OCI-LY1 (cell line): ENCODE results near the gene PTPRT.

ENCODE experiments used
- H2AFZ ChIP-seq: fragments of 200-600 bp; sonication (generic), shearing (Covaris generic); 2 replicates; pipeline ENCODE4 v1.6.0; 2014; ENCODE audit warnings: antibody characterized with exemption, mild to moderate bottlenecking, low read length
- H3F3A ChIP-seq: fragments of 200-600 bp; sonication (generic), shearing (Covaris generic); 2 replicates; pipeline ENCODE4 v1.6.0; 2014; ENCODE audit warnings: mild to moderate bottlenecking, antibody characterized with exemption, low read length, moderate library complexity; ENCODE audit not compliant: insufficient read depth
- H3K27ac ChIP-seq: fragments of 200-600 bp; sonication (generic); 2 replicates; pipeline ENCODE4 v1.5.1; 2014; ENCODE audit warnings: low read length, mixed run types, mild to moderate bottlenecking, low read depth; ENCODE audit not compliant: poor library complexity, severe bottlenecking
- H3K27me3 ChIP-seq: fragments of 200-600 bp; sonication (generic); 2 replicates; pipeline ENCODE4 v1.6.0; 2014; ENCODE audit warnings: antibody characterized with exemption, mild to moderate bottlenecking, low read length, moderate library complexity; ENCODE audit not compliant: insufficient read depth
- H3K36me3 ChIP-seq: fragments of 200-600 bp; sonication (generic); 2 replicates; pipeline ENCODE4 v1.6.1; 2014; ENCODE audit warnings: mild to moderate bottlenecking, antibody characterized with exemption, low read length, moderate library complexity, mixed read lengths; ENCODE audit not compliant: insufficient read depth
- H3K4me1 ChIP-seq: fragments of 200-600 bp; sonication (generic); 2 replicates; pipeline ENCODE4 v1.5.1; 2014; ENCODE audit warnings: mild to moderate bottlenecking, low read length, moderate library complexity; ENCODE audit not compliant: insufficient read depth, severe bottlenecking
- H3K4me2 ChIP-seq: fragments of 200-600 bp; sonication (generic), shearing (Covaris generic); 2 replicates; pipeline ENCODE4 v1.6.1; 2014; ENCODE audit warnings: low read length
- H3K4me3 ChIP-seq: fragments of 200-600 bp; sonication (generic); 2 replicates; pipeline ENCODE4 v1.5.1; 2014; ENCODE audit warnings: low read length, low read depth, mild to moderate bottlenecking, mixed read lengths; ENCODE audit not compliant: poor library complexity, severe bottlenecking
- H3K79me2 ChIP-seq: fragments of 200-600 bp; shearing (Covaris generic); 2 replicates; pipeline ENCODE4 v1.6.1; 2016; ENCODE audit warnings: mixed run types, low read length, mixed read lengths; ENCODE audit not compliant: insufficient read depth
- H3K9ac ChIP-seq: fragments of 200-600 bp; sonication (generic), shearing (Covaris generic); 2 replicates; pipeline ENCODE4 v1.6.1; 2014; ENCODE audit warnings: mild to moderate bottlenecking, low read length, mixed read lengths
- H3K9me2 ChIP-seq: fragments of 200-600 bp; sonication (generic), shearing (Covaris generic); 2 replicates; pipeline ENCODE4 v1.6.1; 2014; ENCODE audit warnings: low read depth, mild to moderate bottlenecking, low read length, mixed read lengths
- H3K9me3 ChIP-seq: fragments of 200-600 bp; shearing (Covaris generic); 2 replicates; pipeline ENCODE4 v1.6.1; 2014; ENCODE audit warnings: low read length, mixed read lengths
- H4K20me1 ChIP-seq: fragments of 200-600 bp; sonication (generic), shearing (Covaris generic); 2 replicates; pipeline ENCODE4 v1.6.0; 2016; ENCODE audit warnings: mild to moderate bottlenecking, low read length; ENCODE audit not compliant: insufficient read depth
- CTCF ChIP-seq: fragments of 200-600 bp; sonication (generic), shearing (Covaris generic); IDR thresholded peaks from 2 replicates; pipeline ENCODE4 v1.5.1; 2017; ENCODE audit warnings: mild to moderate bottlenecking, antibody characterized with exemption, low read length, moderate library complexity, mixed read lengths
- EZH2 ChIP-seq: fragments of 200-600 bp; sonication (generic), shearing (Covaris generic); IDR thresholded peaks from 2 replicates; pipeline ENCODE4 v1.8.0; 2017; ENCODE audit warnings: borderline replicate concordance, mixed run types, mild to moderate bottlenecking, antibody characterized with exemption, low read length, moderate library complexity, mixed read lengths

Gene PTPRT

DNA sequence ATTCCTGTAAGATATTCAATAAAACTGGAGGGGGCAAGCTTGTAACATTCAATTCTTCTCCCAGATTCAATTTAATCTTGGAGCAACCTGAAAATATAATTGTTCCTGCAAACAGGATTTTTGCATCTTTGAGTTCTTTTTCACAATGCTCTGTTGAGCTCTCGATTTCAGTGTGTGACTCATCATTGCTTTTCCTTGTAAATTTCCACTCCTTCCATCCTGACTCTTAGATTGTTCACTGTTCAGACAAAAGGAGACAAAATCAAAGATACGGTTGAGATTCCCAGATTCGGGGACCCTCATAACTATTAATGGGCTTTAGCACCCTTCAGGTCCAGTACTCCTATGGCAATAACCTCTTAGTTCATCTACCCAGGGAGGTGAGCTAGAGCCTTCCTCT, 999.6 kb downstream of the PTPRT start:
- H3K4me2 ChIP-seq = no peak overlapping the region
- no peaks in the 10 kb centered on the region for H3K4me1 ChIP-seq
- H3K9me2 ChIP-seq = no peaks in the 10 kb centered on the region
- H3K9ac ChIP-seq = no peak overlapping the region
- no peaks in the 10 kb centered on the region for H3K79me2 ChIP-seq
- no peaks in the 10 kb centered on the region for H4K20me1 ChIP-seq
- no peaks in the 10 kb centered on the region for H3K27me3 ChIP-seq
- H3K36me3 ChIP-seq = no peaks in the 10 kb centered on the region
- no peaks in the 10 kb centered on the region for H3F3A ChIP-seq
- TF ChIP-seq EZH2 = no peak
- no peaks in the 10 kb centered on the region for H3K9me3 ChIP-seq
- H3K4me3 ChIP-seq = no peak overlapping the region
- H2AFZ ChIP-seq = no peak overlapping the region
- no peak overlapping the region for H3K27ac ChIP-seq

- TF ChIP-seq EZH2 (no peak), CTCF (no peak)
- no peak overlapping the region for H3K9ac ChIP-seq
- H3F3A ChIP-seq = no peaks in the 10 kb centered on the region
- no peaks in the 10 kb centered on the region for H3K4me1 ChIP-seq
- H3K27ac ChIP-seq = no peak overlapping the region
- H3K4me2 ChIP-seq = no peak overlapping the region
- H3K27me3 ChIP-seq = no peaks in the 10 kb centered on the region
- H3K9me2 ChIP-seq = no peaks in the 10 kb centered on the region
- no peak overlapping the region for H3K4me3 ChIP-seq
- H2AFZ ChIP-seq = no peak overlapping the region
- H3K79me2 ChIP-seq = no peaks in the 10 kb centered on the region
- H3K36me3 ChIP-seq = no peaks in the 10 kb centered on the region
- H3K9me3 ChIP-seq = no peaks in the 10 kb centered on the region
- no peaks in the 10 kb centered on the region for H4K20me1 ChIP-seq
These were observed 1003.4 kb downstream of the PTPRT start for GRCh38 chr20:42186337-42186736.

GRCh38 chr20:42183147-42183546, 1006.6 kb downstream of the PTPRT start:
- H3K36me3 ChIP-seq = no peaks in the 10 kb centered on the region
- H3K4me1 ChIP-seq = no peaks in the 10 kb centered on the region
- no peaks in the 10 kb centered on the region for H4K20me1 ChIP-seq
- no peak overlapping the region for H3K9ac ChIP-seq
- H3K9me3 ChIP-seq = no peaks in the 10 kb centered on the region
- H3K27me3 ChIP-seq = no peaks in the 10 kb centered on the region
- H2AFZ ChIP-seq = no peak overlapping the region
- no peaks in the 10 kb centered on the region for H3F3A ChIP-seq
- no peak overlapping the region for H3K4me3 ChIP-seq
- H3K79me2 ChIP-seq = no peaks in the 10 kb centered on the region
- no peak overlapping the region for H3K4me2 ChIP-seq
- TF ChIP-seq EZH2 = no peak
- no peak overlapping the region for H3K27ac ChIP-seq
- H3K9me2 ChIP-seq = no peaks in the 10 kb centered on the region

DNA sequence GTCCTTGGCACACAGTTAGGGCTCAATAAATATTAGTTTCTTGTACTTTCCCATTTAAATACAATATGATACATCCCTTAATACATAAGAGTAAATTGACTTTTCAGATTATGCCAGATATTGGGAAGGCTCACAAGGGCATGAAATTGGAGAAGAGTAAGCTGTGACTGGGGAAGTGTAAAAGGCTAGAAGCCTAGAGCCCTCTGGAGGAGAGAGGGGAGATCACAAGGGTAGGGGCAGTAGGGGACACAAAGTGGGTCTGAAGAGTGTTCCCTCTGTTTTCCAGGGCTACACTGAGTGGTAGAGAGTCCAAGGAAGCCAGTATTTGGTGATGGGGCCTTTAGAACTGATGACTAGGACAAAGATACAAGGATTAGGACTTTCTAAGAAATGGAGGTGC, 1008.6 kb downstream of the PTPRT start:
- no peaks in the 10 kb centered on the region for H3K9me2 ChIP-seq
- no peaks in the 10 kb centered on the region for H3F3A ChIP-seq
- H3K27me3 ChIP-seq = no peaks in the 10 kb centered on the region
- H3K4me2 ChIP-seq = no peak overlapping the region
- H3K4me1 ChIP-seq = no peaks in the 10 kb centered on the region
- no peaks in the 10 kb centered on the region for H3K36me3 ChIP-seq
- no peak overlapping the region for H2AFZ ChIP-seq
- no peaks in the 10 kb centered on the region for H4K20me1 ChIP-seq
- H3K4me3 ChIP-seq = no peak overlapping the region
- H3K9me3 ChIP-seq = no peaks in the 10 kb centered on the region
- TF ChIP-seq EZH2 (no peak), CTCF (peak; percentile 8; the same call in 1 of the 2 replicates)
- no peaks in the 10 kb centered on the region for H3K79me2 ChIP-seq
- no peak overlapping the region for H3K27ac ChIP-seq
- H3K9ac ChIP-seq = no peak overlapping the region
